WERI-Rb-1 (cell line): ENCODE measurements around the gene CPT1B.

Experiments
- DNase-seq: peaks from one replicate; pipeline ENCODE4 v3.0.0-alpha.2; 2020
- H3K27ac ChIP-seq: fragments of 250-450 bp; sonication (Bioruptor Pico); 2 replicates; pipeline ENCODE4 v1.5.1; 2020; ENCODE audit warnings: mild to moderate bottlenecking, moderate library complexity
- H3K27me3 ChIP-seq: fragments of 250-450 bp; sonication (Bioruptor Pico); 2 replicates; pipeline ENCODE4 v1.5.1; 2021; ENCODE audit warnings: mild to moderate bottlenecking, low read depth, moderate library complexity; ENCODE audit not compliant: insufficient read depth, severe bottlenecking
- H3K36me3 ChIP-seq: fragments of 250-450 bp; sonication (Bioruptor Pico); 2 replicates; pipeline ENCODE4 v1.5.1; 2020; ENCODE audit warnings: mild to moderate bottlenecking, moderate library complexity
- H3K4me3 ChIP-seq: 2 replicates; pipeline ENCODE4 v1.5.1; 2011; ENCODE audit warnings: low read depth, mild to moderate bottlenecking, control low read depth, low read length
- H3K9me3 ChIP-seq: fragments of 250-450 bp; sonication (Bioruptor Pico); 2 replicates; pipeline ENCODE4 v1.5.1; 2021; ENCODE audit warnings: mild to moderate bottlenecking, moderate library complexity; ENCODE audit not compliant: severe bottlenecking
- CTCF ChIP-seq: IDR thresholded peaks from 2 replicates; pipeline ENCODE4 v1.5.1; 2011; ENCODE audit warnings: low read depth, mild to moderate bottlenecking, control low read depth, inconsistent platforms, low read length

Gene CPT1B

GRCh38 chr22:50563413-50564160 is 14.6 kb downstream of the CPT1B start:
- no peak for DNase-seq

GRCh38 chr22:50562523-50563412 is 15.5 kb downstream of the CPT1B start, which contains the start of gene SYCE3:
Gene SYCE3, minus strand, starts transcription at chr22:50562919. Its CDS starts 6,514 bp downstream, at chr22:50556405.
- Histone ChIP-seq H3K9me3 (no peaks in the 10 kb centered on the region), H3K27ac (peak within 1 kb of the TSS; percentile 30), H3K4me3 (peak within 1 kb of the TSS; percentile 59), H3K36me3 (no peaks in the 10 kb centered on the region), H3K27me3 (no peaks in the 10 kb centered on the region)
- TF ChIP-seq CTCF = peak; percentile 91
- DNase-seq = peak; percentile 99

More at GRCh38 chr22:50563413-50564160, 14.6 kb downstream of the CPT1B start:
- Histone ChIP-seq H3K27me3 (no peaks in the 10 kb centered on the region), H3K27ac (peak overlapping the region; percentile 30), H3K36me3 (peaks cover 8% of the 10 kb centered on the region), H3K4me3 (peak overlapping the region; percentile 59), H3K9me3 (no peaks in the 10 kb centered on the region)
- TF ChIP-seq CTCF = no peak

- no peaks in the 10 kb centered on the region for H3K9me3 ChIP-seq
- no peaks in the 10 kb centered on the region for H3K36me3 ChIP-seq
- no peaks in the 10 kb centered on the region for H3K27me3 ChIP-seq
- DNase-seq = no peak
- TF ChIP-seq CTCF = no peak
- H3K4me3 ChIP-seq = no peak overlapping the region
- no peak overlapping the region for H3K27ac ChIP-seq
Observed at GRCh38 chr22:50561401-50562358, 16.5 kb downstream of the CPT1B start.

- Histone ChIP-seq H3K27me3 (no peaks in the 10 kb centered on the region), H3K27ac (no peak overlapping the region), H3K9me3 (no peaks in the 10 kb centered on the region), H3K36me3 (no peaks in the 10 kb centered on the region), H3K4me3 (no peak overlapping the region)
- TF ChIP-seq CTCF = no peak
- no peak for DNase-seq
Observed at GRCh38 chr22:50560034-50560433, 18.2 kb downstream of the CPT1B start.

GRCh38 chr22:50556703-50557102 is 21.5 kb downstream of the CPT1B start:
- Histone ChIP-seq H3K27me3 (no peaks in the 10 kb centered on the region), H3K36me3 (no peaks in the 10 kb centered on the region), H3K4me3 (no peak overlapping the region), H3K9me3 (no peaks in the 10 kb centered on the region), H3K27ac (no peak overlapping the region)
- DNase-seq = no peak
- no peak for TF ChIP-seq CTCF
